Measurements from ENCODE around the gene TNFAIP2. TPM values are rescaled to one million over a fixed set of nuclear protein-coding genes. Genes with fewer than 3 reads are reported as not detected.

The TNFAIP2 gene
- 720 TPM for total RNA-seq

- DNase-seq (ENCODE audit: low spot score), result no peak
Measured at GRCh38 chr14:103122947-103123633, at the start of gene TNFAIP2. TSS of gene TNFAIP2 (plus strand) at chr14:103123461. CDS start at chr14:103126458, 2,997 bp downstream.

- no peak for DNase-seq (ENCODE audit: low spot score)
Measured at GRCh38 chr14:103073876-103074728, 49.2 kb upstream of the TNFAIP2 start.

GRCh38 chr14:103074729-103075367 is 48.4 kb upstream of the TNFAIP2 start:
- no peak for DNase-seq (ENCODE audit: low spot score)

GRCh38 chr14:103078420-103078749 is 44.9 kb upstream of the TNFAIP2 start:
- peak; percentile 80 for DNase-seq (ENCODE audit: low spot score)

GRCh38 chr14:103078860-103079587 is 44.2 kb upstream of the TNFAIP2 start:
- no peak for DNase-seq (ENCODE audit: low spot score)

GRCh38 chr14:103081951-103082350 is 41.3 kb upstream of the TNFAIP2 start:
- DNase-seq (ENCODE audit: low spot score), result no peak

- no peak for DNase-seq (ENCODE audit: low spot score)
Measured at GRCh38 chr14:103084021-103084919, 39.0 kb upstream of the TNFAIP2 start, which contains the start of gene LBHD2. TSS of gene LBHD2 (plus strand) at chr14:103084210. CDS start at chr14:103086013, 1,803 bp downstream.

- no peak for DNase-seq (ENCODE audit: low spot score)
Measured at GRCh38 chr14:103085106-103086091, 37.9 kb upstream of the TNFAIP2 start.

GRCh38 chr14:103086771-103087342 is 36.4 kb upstream of the TNFAIP2 start:
- no peak for DNase-seq (ENCODE audit: low spot score)

- no peak for DNase-seq (ENCODE audit: low spot score)
Measured at GRCh38 chr14:103087343-103087835, 35.9 kb upstream of the TNFAIP2 start.

GRCh38 chr14:103088921-103089320 is 34.3 kb upstream of the TNFAIP2 start:
- DNase-seq (ENCODE audit: low spot score), result no peak

GRCh38 chr14:103089386-103090335 is 33.6 kb upstream of the TNFAIP2 start:
- no peak for DNase-seq (ENCODE audit: low spot score)

- no peak for DNase-seq (ENCODE audit: low spot score)
Measured at GRCh38 chr14:103090481-103091020, 32.7 kb upstream of the TNFAIP2 start.

GRCh38 chr14:103091041-103091882 is 32.0 kb upstream of the TNFAIP2 start:
- DNase-seq (ENCODE audit: low spot score), result no peak

- no peak for DNase-seq (ENCODE audit: low spot score)
Measured at GRCh38 chr14:103091883-103092222, 31.4 kb upstream of the TNFAIP2 start.

- no peak for DNase-seq (ENCODE audit: low spot score)
Measured at GRCh38 chr14:103093856-103094405, 29.3 kb upstream of the TNFAIP2 start.

All from ureter (tissue), 1 donor.